NCI-H2196 treated with DMSO at 0.1 percent for 48 hours (cell line): Measurements from ENCODE around the gene ARHGEF1.

Experiments
- DNase-seq: peaks from one replicate; lab custom pipeline; 2025; ENCODE audit not compliant: unreplicated experiment; lab: John Stamatoyannopoulos, UW

Gene ARHGEF1

GRCh38 chr19:41917676-41918075, 34.7 kb downstream of the ARHGEF1 start:
- no peak for DNase-seq

DNA sequence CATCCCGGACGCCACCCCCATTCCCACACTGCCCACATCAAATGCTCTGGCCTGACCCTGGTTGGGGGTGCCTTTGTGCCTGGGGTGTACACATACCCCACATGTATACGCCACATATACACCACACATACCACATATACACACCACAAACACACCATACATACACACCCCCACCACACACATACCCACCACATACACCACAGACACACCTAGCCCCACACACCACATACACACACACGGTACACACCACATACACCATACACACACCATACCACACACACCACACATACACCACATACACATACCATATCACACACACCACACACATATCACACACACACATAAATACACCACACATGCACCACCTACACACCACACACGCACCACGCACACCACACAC, 35.1 kb downstream of the ARHGEF1 start:
- no peak for DNase-seq

DNA sequence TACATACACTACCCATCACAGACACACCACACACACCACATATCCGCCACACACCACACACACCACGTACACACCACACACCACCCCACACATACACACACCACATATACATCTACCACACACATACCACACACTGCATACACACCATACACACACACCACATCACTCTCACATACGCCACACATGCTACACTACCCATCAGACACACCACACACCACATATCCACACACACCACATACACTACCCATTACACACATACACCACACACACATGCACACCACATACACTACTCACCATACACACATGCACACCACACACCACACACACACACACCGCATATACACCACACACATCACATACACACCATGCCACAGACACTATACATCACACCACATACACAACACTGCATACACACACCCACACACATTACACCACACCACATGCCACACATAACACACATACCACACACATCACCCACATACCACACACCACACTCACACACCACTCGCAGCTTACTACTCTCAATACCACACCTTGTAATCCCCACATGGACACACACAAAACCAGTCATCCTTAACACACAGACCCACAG, 35.8 kb downstream of the ARHGEF1 start:
- no peak for DNase-seq

DNA sequence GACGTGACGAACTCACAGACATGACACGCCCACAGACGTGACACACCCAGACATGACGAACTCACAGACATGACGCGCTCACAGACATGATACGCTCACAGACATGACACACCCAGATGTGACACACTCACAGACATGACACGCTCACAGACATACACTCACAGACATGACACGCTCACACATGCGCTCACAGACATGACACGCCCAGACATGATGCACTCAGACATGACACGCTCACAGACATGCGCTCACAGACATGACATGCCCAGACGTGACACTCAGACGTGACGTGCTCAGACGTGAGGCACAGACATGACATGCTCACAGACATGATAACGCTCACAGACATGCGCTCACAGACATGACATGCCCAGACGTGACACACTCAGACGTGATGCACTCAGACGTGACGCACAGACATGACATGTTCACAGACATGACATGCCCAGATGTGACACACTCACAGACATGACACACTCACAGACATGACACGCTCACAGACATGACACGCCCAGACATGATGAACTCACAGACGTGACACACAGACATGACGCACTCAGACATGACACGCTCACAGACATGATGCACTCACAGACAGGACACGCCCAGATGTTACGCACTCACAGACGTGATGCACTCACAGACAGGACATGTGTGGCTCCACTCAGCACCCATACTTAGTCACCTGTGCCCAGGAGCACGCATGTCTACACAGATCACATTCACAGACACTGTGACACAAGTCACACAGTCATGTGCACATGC, 37.1 kb downstream of the ARHGEF1 start:
- no peak for DNase-seq

DNA sequence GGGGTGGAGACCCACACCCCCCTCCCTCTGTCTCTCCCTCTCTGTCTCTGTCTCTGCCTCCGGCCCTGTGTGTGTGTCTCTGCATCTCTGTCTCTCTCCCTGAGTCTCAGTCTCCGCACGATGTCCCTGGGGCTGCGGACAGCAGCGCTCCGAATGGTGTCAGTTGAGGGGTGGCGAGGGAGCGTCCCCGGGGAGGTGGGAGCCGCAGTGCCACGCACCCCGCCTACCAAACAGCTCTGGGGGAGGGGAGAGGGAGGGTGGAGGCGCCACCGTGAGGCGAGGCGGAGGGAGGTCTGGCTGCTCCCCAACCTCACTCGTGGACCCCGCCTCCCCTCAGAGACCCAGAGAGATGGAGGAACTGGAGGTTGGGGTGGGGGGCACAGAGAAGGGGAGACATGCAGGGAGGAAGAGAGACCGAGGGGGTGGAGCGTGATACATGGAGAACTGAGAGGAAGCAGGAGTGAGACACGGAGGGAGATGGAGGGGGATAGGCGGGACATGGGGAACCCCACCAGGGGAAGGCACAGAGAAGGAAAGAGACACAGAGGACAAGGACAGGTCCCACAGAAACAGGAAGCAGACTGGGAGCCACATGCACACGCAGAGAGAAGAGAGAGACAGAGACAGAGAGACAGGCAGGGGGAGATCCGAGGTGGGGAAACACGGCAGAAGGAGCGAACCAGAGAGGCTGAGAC, 38.0 kb downstream of the ARHGEF1 start:
- no peak for DNase-seq

DNA sequence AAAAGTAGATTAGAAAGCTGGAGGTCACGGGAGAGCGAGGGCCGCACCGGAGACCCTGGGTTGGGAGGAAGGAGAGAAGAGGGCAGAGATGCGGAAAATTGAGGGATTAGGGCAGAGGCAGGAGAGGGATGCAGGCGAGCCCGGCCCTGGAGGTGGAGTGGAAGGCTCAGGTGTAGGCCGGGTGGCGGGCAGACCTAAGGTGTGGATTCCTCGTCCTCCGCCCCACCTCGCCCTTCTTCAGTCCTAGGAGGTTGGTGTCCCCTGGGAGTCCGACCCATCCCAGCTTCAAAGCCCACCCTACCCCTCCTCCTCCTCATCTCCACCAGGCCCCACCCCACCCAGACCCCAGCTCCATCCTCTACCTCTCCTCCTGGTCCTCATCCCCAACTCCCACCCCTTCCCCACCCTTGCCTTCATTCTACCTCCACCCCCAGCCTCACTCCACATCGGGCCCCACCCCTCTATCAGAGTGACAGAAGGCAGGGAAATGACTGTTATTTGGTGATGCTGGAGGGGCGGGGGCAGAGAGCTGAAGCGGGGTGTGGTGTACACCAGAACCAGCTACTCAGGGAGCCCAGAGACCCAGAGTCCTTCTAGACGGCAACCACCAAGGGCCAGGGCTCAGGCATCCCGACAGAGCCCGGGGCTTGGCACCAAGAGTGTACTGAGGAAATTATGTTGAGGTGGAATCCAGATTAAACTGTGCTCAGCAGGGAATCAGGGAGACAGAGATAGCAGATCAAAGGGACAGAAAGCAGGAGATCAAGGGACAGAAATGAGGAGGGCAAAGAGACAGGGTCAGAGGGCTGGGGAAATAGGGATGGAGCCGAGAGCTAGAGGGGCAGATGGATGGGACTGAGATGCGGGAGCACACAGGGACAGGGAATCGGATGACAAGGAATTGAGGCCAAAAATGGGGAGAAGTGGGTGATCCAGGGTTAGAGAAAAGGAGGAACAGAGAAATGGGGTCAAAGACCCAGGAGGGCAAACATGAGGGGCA, 38.9 kb downstream of the ARHGEF1 start:
- no peak for DNase-seq

- no peak for DNase-seq
These were observed 39.6 kb downstream of the ARHGEF1 start for GRCh38 chr19:41922585-41922984.

DNA sequence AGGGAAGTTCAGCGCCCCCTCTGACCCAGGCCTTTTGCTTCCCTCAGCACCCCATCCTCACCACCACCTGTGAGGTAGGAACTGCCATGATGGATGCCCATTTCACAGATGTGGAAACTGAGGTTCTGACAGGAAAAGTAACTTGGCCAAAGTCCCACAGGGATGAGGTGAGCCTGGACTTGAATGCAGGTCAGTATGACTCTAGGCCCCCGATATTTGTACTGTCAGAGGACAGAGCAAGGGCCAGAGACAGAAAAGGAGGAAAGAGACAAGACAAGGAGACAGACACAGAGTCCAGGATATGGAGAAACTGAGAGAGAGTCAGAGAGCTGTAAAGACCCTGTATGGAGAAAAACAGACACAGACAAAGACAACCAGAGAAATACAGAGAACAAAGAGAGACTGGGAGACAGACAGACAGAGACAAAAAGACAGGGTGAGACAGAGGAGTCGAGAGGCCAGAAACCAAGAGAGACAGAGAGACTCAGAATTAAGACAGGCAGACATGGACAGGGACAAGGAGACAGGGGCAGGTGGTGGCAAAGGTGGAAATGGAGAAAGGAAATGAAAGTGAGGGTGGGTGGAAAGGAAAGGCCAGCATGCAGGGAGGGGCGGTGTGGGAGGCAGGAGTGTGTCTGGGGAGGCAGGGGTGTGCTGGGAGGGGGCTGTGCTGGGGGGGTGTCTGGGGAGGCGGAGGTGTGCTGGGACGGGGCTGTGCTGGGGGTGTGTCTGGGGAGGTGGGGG, 40.2 kb downstream of the ARHGEF1 start:
- no peak for DNase-seq

DNA sequence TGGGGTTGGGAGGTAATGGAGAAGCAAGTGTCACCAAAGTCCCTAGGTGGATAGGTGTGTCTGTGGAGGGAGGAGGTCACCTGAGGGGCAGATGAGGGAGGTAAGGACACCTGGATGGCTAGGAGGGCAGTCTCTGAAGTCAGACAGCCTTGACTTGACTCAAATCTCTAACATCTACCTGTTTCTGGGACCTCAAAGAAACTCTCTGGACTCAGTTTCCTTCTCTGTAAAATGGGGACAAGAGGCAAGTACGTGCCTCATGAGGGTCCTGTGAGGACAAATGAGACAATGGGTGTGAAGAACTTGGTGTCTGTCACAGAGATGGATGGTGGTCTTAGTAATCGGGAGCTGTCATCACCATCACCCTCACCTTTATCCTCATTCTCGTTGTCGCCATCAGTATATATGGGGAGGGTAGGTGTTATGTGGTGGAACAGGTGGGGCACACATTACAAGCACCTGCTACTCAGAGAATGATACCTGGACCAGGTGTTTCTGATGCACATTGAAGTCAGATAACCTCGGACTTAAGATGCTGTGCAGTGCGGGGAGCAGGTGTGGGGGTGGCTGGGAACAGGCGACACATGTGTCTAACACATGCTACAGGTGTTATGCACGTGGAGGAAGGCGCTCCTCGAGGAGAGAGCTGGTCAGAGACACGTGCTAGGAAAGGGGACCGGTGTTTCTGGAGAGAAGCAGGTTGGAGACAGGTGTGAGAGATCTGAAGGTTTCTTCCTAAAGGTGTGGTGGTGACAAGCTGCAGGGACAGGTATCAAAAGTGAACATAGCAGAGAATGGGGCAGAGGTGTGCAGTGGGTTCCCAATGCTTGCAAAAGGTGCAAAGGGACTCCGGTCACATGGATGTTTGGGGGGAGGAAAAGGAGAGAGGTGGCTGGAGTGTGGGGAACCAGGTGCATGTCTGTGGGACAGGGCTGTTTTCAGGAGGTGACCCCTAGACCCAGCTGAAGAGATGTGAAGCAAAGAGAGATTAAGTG, 41.5 kb downstream of the ARHGEF1 start:
- DNase-seq: no peak

GRCh38 chr19:41925208-41926003, 42.4 kb downstream of the ARHGEF1 start:
- DNase-seq: no peak

DNA sequence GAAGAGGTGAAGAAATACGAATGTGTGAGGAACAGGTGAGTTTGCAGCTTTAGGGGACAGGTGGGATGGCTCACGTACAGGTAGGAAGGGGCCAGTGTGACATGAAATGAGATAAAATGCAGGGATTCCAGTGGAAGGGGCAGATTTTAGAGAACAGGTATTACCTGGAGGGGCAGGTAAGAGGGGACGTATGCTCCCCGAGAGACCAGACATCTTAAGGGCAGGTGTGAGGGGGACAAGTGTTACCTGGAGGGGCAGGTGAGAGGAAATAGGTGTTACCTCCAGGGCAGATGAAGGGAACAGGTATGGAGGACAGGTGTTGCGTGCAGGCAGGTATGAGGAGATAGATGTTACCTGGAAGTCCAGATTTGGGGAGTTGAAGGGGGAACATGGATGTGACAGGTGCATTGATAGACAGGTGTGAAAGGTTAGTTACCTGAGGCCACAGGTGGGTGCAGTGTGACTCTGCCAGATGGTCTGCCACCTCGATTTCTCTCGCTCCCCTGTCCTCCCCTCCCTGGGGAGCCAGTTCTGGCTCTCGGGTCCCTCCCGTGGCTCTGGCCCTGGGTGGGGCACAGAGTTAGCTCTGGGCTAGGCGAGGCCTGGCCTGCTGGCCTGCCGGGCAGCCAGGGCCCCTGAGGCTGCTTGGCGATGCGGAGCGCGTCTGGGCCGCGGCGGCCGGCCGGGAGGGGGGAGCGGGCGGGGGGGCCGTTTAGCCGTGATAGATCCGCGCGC, 43.2 kb downstream of the ARHGEF1 start:
- DNase-seq: no peak

DNA sequence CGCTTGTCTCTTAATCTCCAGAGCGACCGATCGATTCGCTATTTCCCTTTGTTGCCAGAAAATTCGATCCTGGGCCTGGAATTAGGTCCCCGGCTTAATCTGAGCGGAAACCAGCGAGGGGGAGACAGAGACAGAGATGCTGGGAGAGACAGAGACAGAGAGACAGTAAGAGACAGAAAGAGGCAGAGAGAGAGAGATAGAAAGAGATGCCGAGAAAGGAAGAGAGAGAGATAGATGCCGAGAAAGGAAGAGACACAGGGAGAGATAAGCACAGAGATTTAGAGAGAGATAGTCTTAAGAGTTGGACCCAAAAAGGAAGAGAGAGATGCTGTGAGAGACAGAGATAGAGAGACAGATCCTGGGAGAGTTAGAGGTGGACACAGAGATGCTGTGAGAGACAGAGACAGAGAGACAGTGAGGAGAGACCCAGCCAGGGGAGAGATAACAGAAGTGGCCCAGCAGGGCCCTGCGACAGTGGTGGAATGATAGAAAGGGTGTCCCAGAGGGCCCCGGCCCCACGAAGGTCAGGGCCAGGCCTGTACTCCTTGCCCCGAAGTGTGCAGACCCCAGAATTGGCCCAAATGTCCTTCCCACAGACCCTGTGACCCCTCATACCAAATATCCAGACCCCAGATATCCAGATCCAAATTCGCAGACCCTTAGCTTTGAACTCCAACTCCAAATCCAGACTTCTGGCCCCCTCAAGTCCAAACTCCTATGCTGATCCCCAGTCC, 43.9 kb downstream of the ARHGEF1 start:
- no peak for DNase-seq

GRCh38 chr19:41927497-41928192, 44.7 kb downstream of the ARHGEF1 start:
- no peak for DNase-seq

DNA sequence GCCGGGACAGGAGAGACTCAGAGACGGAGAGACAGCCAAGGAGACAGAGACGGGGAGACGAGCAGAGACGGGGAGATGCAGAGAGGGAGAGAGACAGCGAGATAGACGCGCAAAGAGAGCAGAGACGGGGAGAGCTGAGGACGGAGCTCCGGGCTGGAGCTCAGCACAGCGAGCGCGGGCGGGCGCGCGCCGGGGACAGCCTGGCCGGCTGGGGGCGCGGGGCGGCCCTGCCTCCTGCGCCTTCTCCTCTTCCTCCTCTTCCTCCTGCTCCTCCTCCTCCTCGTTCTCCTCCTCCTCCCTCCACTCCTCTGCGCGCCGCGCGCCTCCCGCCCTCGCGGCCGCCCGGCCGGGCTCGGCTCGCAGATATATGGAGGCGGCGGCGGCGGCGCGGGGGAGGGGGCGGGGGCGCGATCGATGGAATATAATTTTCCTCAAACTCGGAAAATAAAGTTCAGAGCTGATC, 45.3 kb downstream of the ARHGEF1 start, which contains the start of gene ERFL:
TSS of gene ERFL (minus strand) at position 229 of the 463 bp plus-strand sequence. CDS start 15,530 bp downstream, outside the sequence.
- DNase-seq: no peak

GRCh38 chr19:41928754-41929535, 46.0 kb downstream of the ARHGEF1 start:
- no peak for DNase-seq
